ELF-1 (cell line): Measurements from ENCODE around the gene PRKAG2.
"Not testable (repeated sequence)": the region's sequence is repeated elsewhere in the genome, so short reads cannot be mapped to it uniquely, and the experiment has no call there.

Experiments used
- DNase-seq: peaks from one replicate; pipeline ENCODE4 v3.0.0-alpha.2; 2016; ENCODE audit warnings: low read depth, low spot score

PRKAG2 gene

GRCh38 chr7:151835636-151836035, 41.3 kb downstream of the PRKAG2 start:
- no peak for DNase-seq

- DNase-seq: no peak
These were observed 42.5 kb downstream of the PRKAG2 start for GRCh38 chr7:151834271-151835035.

- DNase-seq: no peak
These were observed 43.2 kb downstream of the PRKAG2 start for GRCh38 chr7:151833691-151834090.

- DNase-seq: no peak
These were observed 43.7 kb downstream of the PRKAG2 start for GRCh38 chr7:151833213-151833651.

GRCh38 chr7:151832656-151833055, 44.3 kb downstream of the PRKAG2 start:
- DNase-seq: no peak

- DNase-seq: no peak
These were observed 44.8 kb downstream of the PRKAG2 start for GRCh38 chr7:151832138-151832537.

GRCh38 chr7:151831606-151832005, 45.3 kb downstream of the PRKAG2 start:
- no peak for DNase-seq

GRCh38 chr7:151830121-151830830, 46.6 kb downstream of the PRKAG2 start:
- no peak for DNase-seq

- DNase-seq: no peak
These were observed 47.2 kb downstream of the PRKAG2 start for GRCh38 chr7:151829707-151830106.

- no peak for DNase-seq
These were observed 49.3 kb downstream of the PRKAG2 start for GRCh38 chr7:151827620-151828019.

- not testable (repeated sequence) for DNase-seq
These were observed 50.6 kb downstream of the PRKAG2 start for GRCh38 chr7:151826316-151826715.

GRCh38 chr7:151825721-151826120, 51.2 kb downstream of the PRKAG2 start:
- DNase-seq: no peak

GRCh38 chr7:151824373-151824933, 52.5 kb downstream of the PRKAG2 start:
- DNase-seq: no peak

- DNase-seq: no peak
These were observed 53.1 kb downstream of the PRKAG2 start for GRCh38 chr7:151823566-151824372.

GRCh38 chr7:151822541-151823181, 54.3 kb downstream of the PRKAG2 start:
- DNase-seq: no peak

GRCh38 chr7:151821806-151822540, 54.9 kb downstream of the PRKAG2 start:
- no peak for DNase-seq

- DNase-seq: no peak
These were observed 55.7 kb downstream of the PRKAG2 start for GRCh38 chr7:151821226-151821625.

- DNase-seq: no peak
These were observed 56.3 kb downstream of the PRKAG2 start for GRCh38 chr7:151820491-151821105.

GRCh38 chr7:151819866-151820265, 57.0 kb downstream of the PRKAG2 start:
- no peak for DNase-seq
